HepG2 (cell line): ENCODE results near the gene ANKUB1. TPM values are rescaled to one million over a fixed set of nuclear protein-coding genes. Genes with fewer than 3 reads are reported as not detected.

ENCODE experiments used
- ATRX ChIP-seq: sonication (generic); formaldehyde crosslinking; IDR thresholded peaks from 2 replicates; pipeline ENCODE4 v1.4.0; 2020; ENCODE audit warnings: missing genetic modification reagents, borderline replicate concordance
- NR3C1 ChIP-seq: sonication (generic); formaldehyde crosslinking; IDR thresholded peaks from 2 replicates; pipeline ENCODE4 v1.4.0; 2020; ENCODE audit warnings: missing genetic modification reagents
- PHF20 ChIP-seq: sonication (generic); formaldehyde crosslinking; IDR thresholded peaks from 2 replicates; pipeline ENCODE4 v1.5.0; 2020; ENCODE audit warnings: mild to moderate bottlenecking, missing genetic modification reagents
- PHF21A ChIP-seq: sonication (generic); formaldehyde crosslinking; IDR thresholded peaks from 2 replicates; pipeline ENCODE4 v1.5.0; 2020; ENCODE audit warnings: mild to moderate bottlenecking, missing genetic modification reagents
- TBX3 ChIP-seq: fragments of 450-650 bp; IDR thresholded peaks from 2 replicates; pipeline ENCODE4 v1.6.1; 2017; ENCODE audit warnings: antibody characterized with exemption, mild to moderate bottlenecking, inconsistent platforms, borderline replicate concordance
- TMF1 ChIP-seq: sonication (generic); formaldehyde crosslinking; IDR thresholded peaks from 2 replicates; pipeline ENCODE4 v1.8.1; 2022; ENCODE audit warnings: low read depth, missing genetic modification reagents
- TSC22D2 ChIP-seq: sonication (generic); formaldehyde crosslinking; IDR thresholded peaks from 2 replicates; pipeline ENCODE4 v1.5.1; 2020; ENCODE audit warnings: missing genetic modification reagents, mild to moderate bottlenecking, borderline replicate concordance
- ZBTB33 ChIP-seq: sonication (generic); formaldehyde crosslinking; IDR thresholded peaks from 2 replicates; pipeline ENCODE4 v1.4.0; 2020; ENCODE audit warnings: missing genetic modification reagents
- ZFP41 ChIP-seq: sonication (generic); formaldehyde crosslinking; IDR thresholded peaks from 2 replicates; pipeline ENCODE4 v1.4.0; 2020; ENCODE audit warnings: mild to moderate bottlenecking, missing genetic modification reagents, borderline replicate concordance
- ZKSCAN8 ChIP-seq: IDR thresholded peaks from 2 replicates; pipeline ENCODE4 v1.6.1; 2016; ENCODE audit warnings: borderline replicate concordance, missing genetic modification reagents, missing compliant biosample characterization
- ZNF142 ChIP-seq: sonication (generic); formaldehyde crosslinking; IDR thresholded peaks from 2 replicates; pipeline ENCODE4 v1.4.0; 2020; ENCODE audit warnings: missing genetic modification reagents
- ZNF33A ChIP-seq: sonication (generic); formaldehyde crosslinking; IDR thresholded peaks from 2 replicates; pipeline ENCODE4 v1.5.1; 2020; ENCODE audit warnings: missing genetic modification reagents, mild to moderate bottlenecking, moderate library complexity, borderline replicate concordance
- ZNF501 ChIP-seq: sonication (generic); formaldehyde crosslinking; IDR thresholded peaks from 2 replicates; pipeline ENCODE4 v1.5.1; 2020; ENCODE audit warnings: mild to moderate bottlenecking, moderate library complexity, missing genetic modification reagents
- ZNF720 ChIP-seq: sonication (generic); formaldehyde crosslinking; IDR thresholded peaks from 2 replicates; pipeline ENCODE4 v1.4.0; 2020; ENCODE audit warnings: missing genetic modification reagents
- ZNF777 ChIP-seq: sonication (generic); formaldehyde crosslinking; IDR thresholded peaks from 2 replicates; pipeline ENCODE4 v1.4.0; 2020; ENCODE audit warnings: missing genetic modification reagents
- polyA plus RNA-seq, 8 experiments: library from polyadenylated mRNA; depleted of rRNA in 3 of 8; stranded (reverse) in 7 of 8; unstranded in 1 of 8; fragments of >200 nt; fragmentation: Illumina TruSeq in 4 of 8; extraction: Trizol in 4 of 8; gene quantifications; 2 replicates each; pipeline versions ENCODE4 v1.2.1 to v1.2.3, GENCODE V29; 2011 to 2016; ENCODE audit warnings: low read depth in 4 of 8, missing spikeins in 1 of 8, mixed read lengths in 1 of 8; ENCODE audit not compliant: insufficient read depth in 1 of 8
- total RNA-seq, 5 experiments: library from RNA; depleted of rRNA; stranded (reverse); fragments of >200 nt; fragmentation: Illumina TruSeq; extraction: Trizol; gene quantifications; 2 replicates each; pipeline ENCODE4 v1.2.3, GENCODE V29; 2016; ENCODE audit warnings: low read depth in 1 of 5
- TF ChIP-seq, protein P1 (sequence below): sonication (generic); formaldehyde crosslinking; IDR thresholded peaks from 2 replicates; pipeline ENCODE4 v1.5.0; 2020; ENCODE audit warnings: mild to moderate bottlenecking, missing genetic modification reagents
- TF ChIP-seq, protein P2 (sequence below): sonication (generic); formaldehyde crosslinking; IDR thresholded peaks from 2 replicates; pipeline ENCODE4 v1.8.0; 2022; ENCODE audit warnings: mild to moderate bottlenecking, missing genetic modification reagents, moderate library complexity

Gene ANKUB1
- total and polyA plus RNA-seq, 2 of the 13 experiments (the other 11 are each of a cell fraction or from before 2014, with no cell fraction given): not detected

- TF ChIP-seq ZNF33A (CRISPR knock-in tag) (0 out of 2 replicates have a peak, but pooled peaks have one; percentile 24), PHF20 (CRISPR knock-in tag) (0 out of 2 replicates have a peak, but pooled peaks have one; percentile 46), ZNF142 (no peak; the same call in 1 of the 2 replicates), TMF1 (CRISPR knock-in tag) (no peak), ZNF777 (CRISPR knock-in tag) (no peak), ZBTB33 (no peak), ATRX (CRISPR knock-in tag) (no peak), TBX3 (no peak), ZNF501 (CRISPR knock-in tag) (peak; percentile 1; the same call in 1 of the 2 replicates), TSC22D2 (CRISPR knock-in tag) (no peak), ZFP41 (CRISPR knock-in tag) (no peak), NR3C1 (CRISPR knock-in tag) (no peak), PHF21A (CRISPR knock-in tag) (no peak), ZNF720 (CRISPR knock-in tag) (no peak), ZKSCAN8 (CRISPR knock-in tag) (no peak)
- TF ChIP-seq, protein P1, sequence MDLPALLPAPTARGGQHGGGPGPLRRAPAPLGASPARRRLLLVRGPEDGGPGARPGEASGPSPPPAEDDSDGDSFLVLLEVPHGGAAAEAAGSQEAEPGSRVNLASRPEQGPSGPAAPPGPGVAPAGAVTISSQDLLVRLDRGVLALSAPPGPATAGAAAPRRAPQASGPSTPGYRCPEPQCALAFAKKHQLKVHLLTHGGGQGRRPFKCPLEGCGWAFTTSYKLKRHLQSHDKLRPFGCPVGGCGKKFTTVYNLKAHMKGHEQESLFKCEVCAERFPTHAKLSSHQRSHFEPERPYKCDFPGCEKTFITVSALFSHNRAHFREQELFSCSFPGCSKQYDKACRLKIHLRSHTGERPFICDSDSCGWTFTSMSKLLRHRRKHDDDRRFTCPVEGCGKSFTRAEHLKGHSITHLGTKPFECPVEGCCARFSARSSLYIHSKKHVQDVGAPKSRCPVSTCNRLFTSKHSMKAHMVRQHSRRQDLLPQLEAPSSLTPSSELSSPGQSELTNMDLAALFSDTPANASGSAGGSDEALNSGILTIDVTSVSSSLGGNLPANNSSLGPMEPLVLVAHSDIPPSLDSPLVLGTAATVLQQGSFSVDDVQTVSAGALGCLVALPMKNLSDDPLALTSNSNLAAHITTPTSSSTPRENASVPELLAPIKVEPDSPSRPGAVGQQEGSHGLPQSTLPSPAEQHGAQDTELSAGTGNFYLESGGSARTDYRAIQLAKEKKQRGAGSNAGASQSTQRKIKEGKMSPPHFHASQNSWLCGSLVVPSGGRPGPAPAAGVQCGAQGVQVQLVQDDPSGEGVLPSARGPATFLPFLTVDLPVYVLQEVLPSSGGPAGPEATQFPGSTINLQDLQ (CRISPR knock-in tag): no peak
- TF ChIP-seq, protein P2, sequence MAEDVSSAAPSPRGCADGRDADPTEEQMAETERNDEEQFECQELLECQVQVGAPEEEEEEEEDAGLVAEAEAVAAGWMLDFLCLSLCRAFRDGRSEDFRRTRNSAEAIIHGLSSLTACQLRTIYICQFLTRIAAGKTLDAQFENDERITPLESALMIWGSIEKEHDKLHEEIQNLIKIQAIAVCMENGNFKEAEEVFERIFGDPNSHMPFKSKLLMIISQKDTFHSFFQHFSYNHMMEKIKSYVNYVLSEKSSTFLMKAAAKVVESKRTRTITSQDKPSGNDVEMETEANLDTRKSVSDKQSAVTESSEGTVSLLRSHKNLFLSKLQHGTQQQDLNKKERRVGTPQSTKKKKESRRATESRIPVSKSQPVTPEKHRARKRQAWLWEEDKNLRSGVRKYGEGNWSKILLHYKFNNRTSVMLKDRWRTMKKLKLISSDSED: no peak
These were observed 21.3 kb upstream of the ANKUB1 start (continued) for GRCh38 chr3:149813367-149814281.
